Measurements from ENCODE around the gene VPS8. TPM values are rescaled to one million over a fixed set of nuclear protein-coding genes. Genes with fewer than 3 reads are reported as not detected.

The VPS8 gene
- total and polyA plus RNA-seq, 9 of the 15 experiments (the other 6 are each of a cell fraction or from before 2014, with no cell fraction given), result 7.2 to 41.0 (median 28.3) TPM

DNA sequence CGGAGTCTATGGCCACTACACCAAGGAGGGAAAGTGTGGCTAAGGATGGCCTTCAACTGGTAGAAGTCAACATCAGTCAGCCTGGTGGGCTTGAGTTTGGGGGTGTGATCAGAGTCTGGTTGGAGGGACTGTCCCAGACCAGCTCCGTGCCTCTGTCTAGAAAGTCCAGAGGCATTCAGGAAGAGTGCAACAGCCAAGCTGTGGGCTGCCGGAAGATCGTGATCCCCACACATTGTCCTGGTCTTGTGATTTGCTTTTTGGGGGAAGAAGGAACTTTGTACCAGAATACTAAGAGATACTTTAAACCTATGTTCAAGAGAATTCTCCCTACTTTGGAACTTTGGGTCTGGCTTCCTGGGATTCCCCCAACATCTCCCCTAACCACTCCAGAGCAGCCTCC lies 47.8 kb upstream of the VPS8 start:
- Histone ChIP-seq H2AFZ (ENCODE audit: low read depth, low read length) (no peak overlapping the region), H3K79me2 (ENCODE audit: control insufficient read depth, insufficient read depth, low read length) (no peaks in the 10 kb centered on the region), H3K27me3 (ENCODE audit: control insufficient read depth in 2 of 2, insufficient read depth in 2 of 2, low read length in 2 of 2) (peaks cover 0 to 15% of the 10 kb centered on the region in 2 experiments; a peak in 2 of 5 replicates), H3K4me3 (no peak overlapping the region), H3K9me1 (ENCODE audit: control insufficient read depth, insufficient read depth, low read length) (no peaks in the 10 kb centered on the region), H3K27ac (ENCODE audit: extremely low read depth, low read depth, low read length) (no peak overlapping the region), H3K9ac (ENCODE audit: insufficient read depth in 1 of 2, low read depth in 2 of 2, low read length in 2 of 2) (no peak overlapping the region), H3K9me3 (replicated peaks; ENCODE audit: control insufficient read depth, insufficient read depth, low read depth, low read length) (no peaks in the 10 kb centered on the region), H4K20me1 (replicated peaks; ENCODE audit: control insufficient read depth, insufficient read depth, low read length) (no peaks in the 10 kb centered on the region), H3K4me2 (ENCODE audit: insufficient read depth, low read length) (no peak overlapping the region), H3K36me3 (ENCODE audit: control insufficient read depth, insufficient read depth, low read length) (no peaks in the 10 kb centered on the region), H3K4me1 (replicated peaks in 1 of 2; ENCODE audit: control insufficient read depth in 2 of 2, insufficient read depth in 2 of 2, low read length in 2 of 2) (peaks cover 4 to 17% of the 10 kb centered on the region in 2 experiments; a peak in 3 of 5 replicates)
- no peak for DNase-seq (ENCODE audit: extremely low read depth in 1 of 4, low spot score in 3 of 4)
- ChIA-PET POLR2A (no interaction called here), CTCF (ENCODE audit: low intra/inter-chr PET ratio) (no interaction called here)
- in situ Hi-C loops (cut with MboI), result no loop called here
- ATAC-seq, result no peak
- no peak for FAIRE-seq
- BruUV-seq (replicated peaks), result no TSS peak
- TF ChIP-seq TEAD2 (tag; IDR thresholded peaks at IDR 0.05) (no peak), FOXJ2 (tag; IDR thresholded peaks at IDR 0.05) (no peak), THRAP3 (IDR thresholded peaks at IDR 0.05; ENCODE audit: borderline replicate concordance) (no peak), SOX6 (IDR thresholded peaks at IDR 0.05) (no peak), XRCC4 (IDR thresholded peaks at IDR 0.05; ENCODE audit: extremely low read depth, insufficient read depth, insufficient read length) (no peak), TCFL5 (CRISPR knock-in tag; conservative IDR thresholded peaks at IDR 0.05) (no peak), RB1 (IDR thresholded peaks at IDR 0.05; ENCODE audit: low read depth) (no peak), EHMT2 (IDR thresholded peaks at IDR 0.05) (no peak), ZFX (CRISPR knock-in tag; IDR thresholded peaks at IDR 0.05) (no peak), CEBPB (tag; IDR thresholded peaks at IDR 0.05) (no peak), ZKSCAN3 (CRISPR knock-in tag; IDR thresholded peaks at IDR 0.05) (no peak), SNIP1 (IDR thresholded peaks at IDR 0.05; ENCODE audit: low read depth) (no peak), ETV1 (tag; conservative IDR thresholded peaks at IDR 0.05; ENCODE audit: low read depth) (no peak), CEBPG (CRISPR knock-in tag; IDR thresholded peaks at IDR 0.05) (no peak), CEBPG (tag; conservative IDR thresholded peaks at IDR 0.05 in 1 of 2, IDR thresholded peaks at IDR 0.05 in 1 of 2) (no peak)
- 64% methylated on average over 4 of the region's 4 CpGs for WGBS (ENCODE audit: insufficient coverage, low coverage, missing lambda C conversion rate)
- intact Hi-C loops (cut with micrococcal nuclease), result no loop called here

Measured in K562 (cell line).